H9 (cell line): ENCODE data around the gene LAMA3. TPM values are rescaled to one million over a fixed set of nuclear protein-coding genes. Genes with fewer than 3 reads are reported as not detected.

Source experiments
- DNase-seq: peaks from one replicate; pipeline ENCODE4 v3.0.0-alpha.2; 2017
- H2AFZ ChIP-seq: one replicate; pipeline ENCODE4 v1.6.1; 2013; ENCODE audit warnings: mild to moderate bottlenecking, low read length, control low read depth, moderate library complexity
- H2AK5ac ChIP-seq: 2 replicates; pipeline ENCODE4 v1.6.1; 2013; ENCODE audit warnings: low read length, control low read depth, mixed read lengths; ENCODE audit not compliant: insufficient read length
- H2BK120ac ChIP-seq: one replicate; pipeline ENCODE4 v1.6.1; 2013; ENCODE audit warnings: low read depth, mild to moderate bottlenecking, low read length, control low read depth, inconsistent platforms; ENCODE audit not compliant: poor library complexity, severe bottlenecking
- H2BK12ac ChIP-seq: 2 replicates; pipeline ENCODE4 v1.6.1; 2013; ENCODE audit warnings: low read length, control low read depth, mixed read lengths, low read depth; ENCODE audit not compliant: insufficient read length
- H2BK15ac ChIP-seq: 2 replicates; pipeline ENCODE4 v1.6.1; 2013; ENCODE audit warnings: low read depth, low read length, control low read depth
- H2BK20ac ChIP-seq: one replicate; pipeline ENCODE4 v1.6.1; 2013; ENCODE audit warnings: low read depth, mild to moderate bottlenecking, low read length, control low read depth, inconsistent platforms; ENCODE audit not compliant: poor library complexity, severe bottlenecking
- H2BK5ac ChIP-seq: 2 replicates; pipeline ENCODE4 v1.6.1; 2013; ENCODE audit warnings: low read length, control low read depth, mixed read lengths; ENCODE audit not compliant: insufficient read length
- H3K14ac ChIP-seq: 2 replicates; pipeline ENCODE4 v1.6.1; 2013; ENCODE audit warnings: low read length, control low read depth; ENCODE audit not compliant: insufficient read depth
- H3K18ac ChIP-seq: 2 replicates; pipeline ENCODE4 v1.6.1; 2013; ENCODE audit warnings: low read depth, mild to moderate bottlenecking, mixed read lengths, low read length, control low read depth; ENCODE audit not compliant: insufficient read length
- H3K23ac ChIP-seq: 2 replicates; pipeline ENCODE4 v1.6.1; 2013; ENCODE audit warnings: low read length, control low read depth, mixed read lengths, low read depth; ENCODE audit not compliant: insufficient read length
- H3K23me2 ChIP-seq: 2 replicates; pipeline ENCODE4 v1.6.1; 2013; ENCODE audit warnings: low read depth, mild to moderate bottlenecking, mixed read lengths, low read length, control low read depth; ENCODE audit not compliant: insufficient read length, poor library complexity, severe bottlenecking
- H3K27ac ChIP-seq: 2 replicates; pipeline ENCODE4 v1.5.1; 2013; ENCODE audit warnings: low read length, control low read depth, mixed read lengths, low read depth; ENCODE audit not compliant: insufficient read length
- H3K27me3 ChIP-seq: 2 replicates; pipeline ENCODE4 v1.6.1; 2013; ENCODE audit warnings: low read length, control low read depth, inconsistent platforms; ENCODE audit not compliant: insufficient read depth
- H3K4ac ChIP-seq: 2 replicates; pipeline ENCODE4 v1.6.1; 2013; ENCODE audit warnings: low read depth, mild to moderate bottlenecking, control low read depth, inconsistent platforms, low read length, moderate library complexity
- H3K4me1 ChIP-seq: 2 replicates; pipeline ENCODE4 v1.6.1; 2013; ENCODE audit warnings: low read length, control low read depth, inconsistent platforms; ENCODE audit not compliant: insufficient read depth
- H3K4me2 ChIP-seq: 2 replicates; pipeline ENCODE4 v1.6.1; 2013; ENCODE audit warnings: low read length, control low read depth, mixed read lengths; ENCODE audit not compliant: insufficient read length, insufficient read depth
- H3K56ac ChIP-seq: 2 replicates; pipeline ENCODE4 v1.6.1; 2013; ENCODE audit warnings: low read depth, mild to moderate bottlenecking, mixed read lengths, low read length, control low read depth; ENCODE audit not compliant: insufficient read length
- H3K79me1 ChIP-seq: 2 replicates; pipeline ENCODE4 v1.6.1; 2013; ENCODE audit warnings: low read depth, mild to moderate bottlenecking, moderate library complexity, low read length, control low read depth, inconsistent platforms; ENCODE audit not compliant: insufficient read depth, poor library complexity, severe bottlenecking
- H3K79me2 ChIP-seq: 2 replicates; pipeline ENCODE4 v1.6.1; 2013; ENCODE audit warnings: low read length, control low read depth, inconsistent platforms; ENCODE audit not compliant: insufficient read depth
- H3K9ac ChIP-seq: 2 replicates; pipeline ENCODE4 v1.6.1; 2013; ENCODE audit warnings: low read length, control low read depth, mixed read lengths; ENCODE audit not compliant: insufficient read length; ENCODE audit errors: extremely low read depth
- H3K9me3 ChIP-seq: one replicate; pipeline ENCODE4 v1.6.1; 2013; ENCODE audit warnings: low read depth, low read length, inconsistent platforms; ENCODE audit not compliant: control insufficient read depth
- H3T11ph ChIP-seq: one replicate; pipeline ENCODE4 v1.6.1; 2013; ENCODE audit warnings: mild to moderate bottlenecking, low read length, control low read depth, inconsistent platforms
- H4K20me1 ChIP-seq: one replicate; pipeline ENCODE4 v1.6.1; 2013; ENCODE audit not compliant: control insufficient read depth, insufficient read length, insufficient read depth
- H4K5ac ChIP-seq: 2 replicates; pipeline ENCODE4 v1.6.1; 2013; ENCODE audit warnings: low read depth, mild to moderate bottlenecking, mixed read lengths, low read length, control low read depth; ENCODE audit not compliant: insufficient read length
- H4K8ac ChIP-seq: replicated peaks from 2 replicates; pipeline ENCODE4 v1.6.1; 2013; ENCODE audit warnings: low read length, control low read depth, mixed read lengths, low read depth; ENCODE audit not compliant: insufficient read length
- H4K91ac ChIP-seq: 2 replicates; pipeline ENCODE4 v1.6.1; 2013; ENCODE audit warnings: low read depth, mild to moderate bottlenecking, moderate library complexity, mixed read lengths, low read length, control low read depth; ENCODE audit not compliant: insufficient read length
- H3K27ac Mint-ChIP-seq, 3 experiments: 2 replicates in 2 of 3; 3 replicates in 1 of 3; pipeline ENCODE4 v1.8.0; 2020 to 2021; ENCODE audit warnings: mixed read lengths in 3 of 3, mild to moderate bottlenecking in 1 of 3, moderate library complexity in 1 of 3
- H3K27me3 Mint-ChIP-seq: 2 replicates; pipeline ENCODE4 v1.8.0; 2021; ENCODE audit warnings: low read depth, mild to moderate bottlenecking, moderate library complexity, mixed read lengths
- H3K36me3 Mint-ChIP-seq, 3 experiments: 2 replicates in 2 of 3; 3 replicates in 1 of 3; pipeline ENCODE4 v1.8.0; 2020 to 2021; ENCODE audit warnings: low read depth in 3 of 3, mixed read lengths in 3 of 3; ENCODE audit not compliant: insufficient read depth in 1 of 3
- H3K4me1 Mint-ChIP-seq, 2 experiments: 2 replicates each; pipeline ENCODE4 v1.8.0; 2020; ENCODE audit warnings: mixed read lengths in 2 of 2
- H3K4me3 Mint-ChIP-seq, 2 experiments: 2 replicates in 1 of 2; 3 replicates in 1 of 2; pipeline ENCODE4 v1.8.0; 2020 to 2021; ENCODE audit warnings: mild to moderate bottlenecking in 2 of 2, mixed read lengths in 2 of 2, moderate library complexity in 1 of 2
- H3K9me3 Mint-ChIP-seq, 2 experiments: 2 replicates in 1 of 2; 3 replicates in 1 of 2; pipeline ENCODE4 v1.8.0; 2020; ENCODE audit warnings: mild to moderate bottlenecking in 2 of 2, mixed read lengths in 2 of 2, moderate library complexity in 1 of 2
- WGBS: extraction: QIAGEN DNeasy Blood & Tissue Kit; methylation state at CpG from one replicate; pipeline ENCODE4 v1.1.7; 2013; ENCODE audit warnings: missing lambda C conversion rate, low lambda C conversion rate, mixed read lengths; ENCODE audit not compliant: insufficient read length; ENCODE audit errors: extremely low coverage; 5-methylcytosine and 5-hydroxymethylcytosine counted together
- total RNA-seq: library from RNA; stranded (reverse); gene quantifications from 2 replicates; pipeline ENCODE4 v1.2.1, GENCODE V29; 2021
- TF ChIP-seq, protein P1 (sequence below): fragments of 200-600 bp; sonication (generic); conservative IDR thresholded peaks from 3 replicates; pipeline ENCODE4 v1.8.0; 2021; ENCODE audit warnings: antibody characterized with exemption, mild to moderate bottlenecking

Gene LAMA3
- total RNA-seq, 1 experiment from 2014 or later = 0.33 TPM

DNA sequence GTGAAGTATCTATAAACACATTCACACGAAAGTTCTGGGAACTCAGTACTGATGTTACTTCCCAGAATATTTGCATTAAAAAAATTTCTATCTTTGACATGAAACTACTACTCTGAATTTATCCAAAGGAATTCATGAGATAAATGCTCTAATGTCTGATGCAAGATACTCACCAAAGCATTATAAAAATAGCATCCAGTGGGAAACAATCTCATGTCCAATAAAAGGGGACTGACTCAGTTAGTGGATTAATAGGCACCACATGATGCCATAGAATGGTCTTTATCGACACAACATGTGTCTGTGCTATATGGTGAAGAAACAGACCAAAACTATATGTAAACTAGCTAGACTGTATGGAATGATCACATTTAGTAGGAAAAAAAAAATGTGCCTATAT, 33.9 kb downstream of the LAMA3 start:
- Mint-ChIP-seq H3K4me1 (peaks cover 5 to 6% of the 10 kb centered on the region in 2 experiments; a peak in 2 of 4 replicates), H3K27ac (no peak overlapping the region), H3K27me3 (no peaks in the 10 kb centered on the region), H3K9me3 (no peaks in the 10 kb centered on the region), H3K36me3 (no peaks in the 10 kb centered on the region), H3K4me3 (no peak overlapping the region)
- Histone ChIP-seq H3K27me3 (no peaks in the 10 kb centered on the region), H4K8ac (no peak overlapping the region), H3K9ac (no peak overlapping the region), H3K14ac (no peak overlapping the region), H2BK15ac (no peak overlapping the region), H2AK5ac (no peak overlapping the region), H4K5ac (no peak overlapping the region), H3K79me1 (no peaks in the 10 kb centered on the region), H2AFZ (no peak overlapping the region), H3K23ac (no peak overlapping the region), H3K79me2 (no peaks in the 10 kb centered on the region), H2BK20ac (no peak overlapping the region), H4K91ac (no peak overlapping the region), H2BK12ac (no peak overlapping the region), H3K18ac (no peak overlapping the region), H3K4ac (no peak overlapping the region), H4K20me1 (no peaks in the 10 kb centered on the region), H2BK5ac (no peak overlapping the region), H3K9me3 (no peaks in the 10 kb centered on the region), H3K23me2 (no peaks in the 10 kb centered on the region), H3T11ph (no peak overlapping the region), H3K27ac (no peak overlapping the region), H3K4me1 (no peaks in the 10 kb centered on the region), H3K4me2 (no peak overlapping the region), H3K56ac (no peak overlapping the region), H2BK120ac (no peak overlapping the region)
- TF ChIP-seq, protein P1, sequence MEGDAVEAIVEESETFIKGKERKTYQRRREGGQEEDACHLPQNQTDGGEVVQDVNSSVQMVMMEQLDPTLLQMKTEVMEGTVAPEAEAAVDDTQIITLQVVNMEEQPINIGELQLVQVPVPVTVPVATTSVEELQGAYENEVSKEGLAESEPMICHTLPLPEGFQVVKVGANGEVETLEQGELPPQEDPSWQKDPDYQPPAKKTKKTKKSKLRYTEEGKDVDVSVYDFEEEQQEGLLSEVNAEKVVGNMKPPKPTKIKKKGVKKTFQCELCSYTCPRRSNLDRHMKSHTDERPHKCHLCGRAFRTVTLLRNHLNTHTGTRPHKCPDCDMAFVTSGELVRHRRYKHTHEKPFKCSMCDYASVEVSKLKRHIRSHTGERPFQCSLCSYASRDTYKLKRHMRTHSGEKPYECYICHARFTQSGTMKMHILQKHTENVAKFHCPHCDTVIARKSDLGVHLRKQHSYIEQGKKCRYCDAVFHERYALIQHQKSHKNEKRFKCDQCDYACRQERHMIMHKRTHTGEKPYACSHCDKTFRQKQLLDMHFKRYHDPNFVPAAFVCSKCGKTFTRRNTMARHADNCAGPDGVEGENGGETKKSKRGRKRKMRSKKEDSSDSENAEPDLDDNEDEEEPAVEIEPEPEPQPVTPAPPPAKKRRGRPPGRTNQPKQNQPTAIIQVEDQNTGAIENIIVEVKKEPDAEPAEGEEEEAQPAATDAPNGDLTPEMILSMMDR = no peak
- no CpG with 5 or more reads among the region's 2 CpGs for WGBS
- no peak for DNase-seq
